SK-N-SH treated with all-trans-retinoic acid at 6 μM for 48 hours (cell line): ENCODE measurements around the gene MICU2.

ENCODE experiments used
- ATAC-seq: fragments of 200-7000 bp; cut with Tn5 transposase; 3 replicates; pipeline ENCODE4 v1.9.1; 2020; ENCODE audit warnings: mild to moderate bottlenecking, moderate library complexity
- ARNTL ChIP-seq: fragments of 450-650 bp; formaldehyde crosslinking; IDR thresholded peaks from 2 replicates; pipeline ENCODE4 v1.5.0; 2020; ENCODE audit warnings: low read depth, mild to moderate bottlenecking, moderate library complexity, borderline replicate concordance
- BACH2 ChIP-seq: fragments of 250-450 bp; sonication (Bioruptor Pico); IDR thresholded peaks from 2 replicates; pipeline ENCODE4 v1.9.0; 2021; ENCODE audit warnings: mild to moderate bottlenecking, borderline replicate concordance
- CSDC2 ChIP-seq: fragments of 250-450 bp; sonication (Bioruptor Pico); IDR thresholded peaks from 2 replicates; pipeline ENCODE4 v1.5.0; 2020; ENCODE audit warnings: mild to moderate bottlenecking, moderate library complexity
- ESRRG ChIP-seq: fragments of 250-450 bp; sonication (Bioruptor Pico); IDR thresholded peaks from 2 replicates; pipeline ENCODE4 v1.6.1; 2021; ENCODE audit warnings: mild to moderate bottlenecking
- GLIS3 ChIP-seq: fragments of 250-450 bp; sonication (Bioruptor Pico); IDR thresholded peaks from 2 replicates; pipeline ENCODE4 v1.5.0; 2020; ENCODE audit warnings: mild to moderate bottlenecking, moderate library complexity
- PPARA ChIP-seq: fragments of 250-450 bp; sonication (Bioruptor Pico); IDR thresholded peaks from 2 replicates; pipeline ENCODE4 v1.5.0; 2020; ENCODE audit warnings: mild to moderate bottlenecking, borderline replicate concordance
- RARB ChIP-seq: fragments of 250-450 bp; sonication (Bioruptor Pico); IDR thresholded peaks from 2 replicates; pipeline ENCODE4 v1.8.0; 2021; ENCODE audit warnings: mild to moderate bottlenecking, moderate library complexity
- SNAI2 ChIP-seq: fragments of 250-450 bp; sonication (Bioruptor Pico); IDR thresholded peaks from 2 replicates; pipeline ENCODE4 v1.5.0; 2020; ENCODE audit warnings: mild to moderate bottlenecking, moderate library complexity
- TCF4 ChIP-seq: fragments of 250-450 bp; sonication (Bioruptor Pico); IDR thresholded peaks from 2 replicates; pipeline ENCODE4 v1.8.0; 2021; ENCODE audit warnings: mild to moderate bottlenecking, moderate library complexity, borderline replicate concordance
- TOX ChIP-seq: fragments of 250-450 bp; sonication (Bioruptor Pico); IDR thresholded peaks from 2 replicates; pipeline ENCODE4 v1.8.0; 2021; ENCODE audit warnings: mild to moderate bottlenecking, moderate library complexity, borderline replicate concordance
- ZC3H10 ChIP-seq: fragments of 250-450 bp; sonication (Bioruptor Pico); IDR thresholded peaks from 2 replicates; pipeline ENCODE4 v1.5.1; 2021; ENCODE audit warnings: mild to moderate bottlenecking, moderate library complexity
- ZFP3 ChIP-seq: fragments of 250-450 bp; sonication (Bioruptor Pico); IDR thresholded peaks from 2 replicates; pipeline ENCODE4 v1.5.0; 2020; ENCODE audit warnings: mild to moderate bottlenecking, moderate library complexity
- ZFP30 ChIP-seq: fragments of 450-650 bp; formaldehyde crosslinking; IDR thresholded peaks from 2 replicates; pipeline ENCODE4 v1.5.0; 2022; ENCODE audit warnings: mild to moderate bottlenecking, moderate library complexity
- ZNF565 ChIP-seq: fragments of 450-650 bp; formaldehyde crosslinking; conservative IDR thresholded peaks from 2 replicates; pipeline ENCODE4 v1.5.0; 2020; ENCODE audit warnings: low read depth, mild to moderate bottlenecking, moderate library complexity
- ZNF70 ChIP-seq: fragments of 450-650 bp; formaldehyde crosslinking; IDR thresholded peaks from 2 replicates; pipeline ENCODE4 v1.5.0; 2020; ENCODE audit warnings: mild to moderate bottlenecking, moderate library complexity
- ZNF8 ChIP-seq: fragments of 450-650 bp; formaldehyde crosslinking; IDR thresholded peaks from 2 replicates; pipeline ENCODE4 v1.5.0; 2020; ENCODE audit warnings: mild to moderate bottlenecking, moderate library complexity
- TF ChIP-seq, protein P1 (sequence below): fragments of 250-450 bp; sonication (Bioruptor Pico); IDR thresholded peaks from 2 replicates; pipeline ENCODE4 v1.8.0; 2020; ENCODE audit warnings: mild to moderate bottlenecking, moderate library complexity, borderline replicate concordance
- TF ChIP-seq, protein P2 (sequence below): fragments of 250-450 bp; sonication (Bioruptor Pico); IDR thresholded peaks from 2 replicates; pipeline ENCODE4 v1.5.0; 2020; ENCODE audit warnings: mild to moderate bottlenecking, moderate library complexity
- TF ChIP-seq, protein P3 (sequence below): fragments of 250-450 bp; sonication (Bioruptor Pico); IDR thresholded peaks from 2 replicates; pipeline ENCODE4 v1.5.1; 2020; ENCODE audit warnings: low read depth, mild to moderate bottlenecking, moderate library complexity
- TF ChIP-seq, protein P4 (sequence below): fragments of 250-450 bp; sonication (Bioruptor Pico); IDR thresholded peaks from 2 replicates; pipeline ENCODE4 v1.5.1; 2021; ENCODE audit warnings: mild to moderate bottlenecking, moderate library complexity

Gene MICU2

DNA sequence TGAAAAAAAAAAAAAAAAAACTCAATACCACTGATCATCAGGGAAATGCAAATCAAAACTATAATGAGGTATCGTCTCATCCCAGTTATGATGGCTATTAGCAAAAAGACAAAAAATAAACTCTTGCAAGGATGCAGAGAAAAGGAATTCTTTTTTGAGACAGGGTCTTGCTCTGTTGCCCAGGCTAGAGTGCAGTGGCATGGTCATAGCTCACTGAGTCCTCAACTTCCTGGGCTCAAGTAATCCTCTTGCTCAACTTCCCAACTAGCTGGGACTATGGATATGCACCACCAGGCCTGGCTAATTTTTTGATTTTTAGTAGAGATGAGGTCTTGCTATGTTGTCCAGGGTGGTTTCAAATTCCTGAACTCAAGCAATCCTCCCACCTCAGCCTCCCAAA lies 59.5 kb downstream of the MICU2 start:
- ATAC-seq, result no peak
- no peak for TF ChIP-seq GLIS3
- no peak for TF ChIP-seq RARB
- TF ChIP-seq ZFP30 (CRISPR knock-in tag), result no peak
- TF ChIP-seq, protein P1, sequence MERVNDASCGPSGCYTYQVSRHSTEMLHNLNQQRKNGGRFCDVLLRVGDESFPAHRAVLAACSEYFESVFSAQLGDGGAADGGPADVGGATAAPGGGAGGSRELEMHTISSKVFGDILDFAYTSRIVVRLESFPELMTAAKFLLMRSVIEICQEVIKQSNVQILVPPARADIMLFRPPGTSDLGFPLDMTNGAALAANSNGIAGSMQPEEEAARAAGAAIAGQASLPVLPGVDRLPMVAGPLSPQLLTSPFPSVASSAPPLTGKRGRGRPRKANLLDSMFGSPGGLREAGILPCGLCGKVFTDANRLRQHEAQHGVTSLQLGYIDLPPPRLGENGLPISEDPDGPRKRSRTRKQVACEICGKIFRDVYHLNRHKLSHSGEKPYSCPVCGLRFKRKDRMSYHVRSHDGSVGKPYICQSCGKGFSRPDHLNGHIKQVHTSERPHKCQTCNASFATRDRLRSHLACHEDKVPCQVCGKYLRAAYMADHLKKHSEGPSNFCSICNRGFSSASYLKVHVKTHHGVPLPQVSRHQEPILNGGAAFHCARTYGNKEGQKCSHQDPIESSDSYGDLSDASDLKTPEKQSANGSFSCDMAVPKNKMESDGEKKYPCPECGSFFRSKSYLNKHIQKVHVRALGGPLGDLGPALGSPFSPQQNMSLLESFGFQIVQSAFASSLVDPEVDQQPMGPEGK, result no peak
- TF ChIP-seq PPARA, result no peak
- TF ChIP-seq SNAI2 (CRISPR knock-in tag), result no peak
- TF ChIP-seq, protein P2, sequence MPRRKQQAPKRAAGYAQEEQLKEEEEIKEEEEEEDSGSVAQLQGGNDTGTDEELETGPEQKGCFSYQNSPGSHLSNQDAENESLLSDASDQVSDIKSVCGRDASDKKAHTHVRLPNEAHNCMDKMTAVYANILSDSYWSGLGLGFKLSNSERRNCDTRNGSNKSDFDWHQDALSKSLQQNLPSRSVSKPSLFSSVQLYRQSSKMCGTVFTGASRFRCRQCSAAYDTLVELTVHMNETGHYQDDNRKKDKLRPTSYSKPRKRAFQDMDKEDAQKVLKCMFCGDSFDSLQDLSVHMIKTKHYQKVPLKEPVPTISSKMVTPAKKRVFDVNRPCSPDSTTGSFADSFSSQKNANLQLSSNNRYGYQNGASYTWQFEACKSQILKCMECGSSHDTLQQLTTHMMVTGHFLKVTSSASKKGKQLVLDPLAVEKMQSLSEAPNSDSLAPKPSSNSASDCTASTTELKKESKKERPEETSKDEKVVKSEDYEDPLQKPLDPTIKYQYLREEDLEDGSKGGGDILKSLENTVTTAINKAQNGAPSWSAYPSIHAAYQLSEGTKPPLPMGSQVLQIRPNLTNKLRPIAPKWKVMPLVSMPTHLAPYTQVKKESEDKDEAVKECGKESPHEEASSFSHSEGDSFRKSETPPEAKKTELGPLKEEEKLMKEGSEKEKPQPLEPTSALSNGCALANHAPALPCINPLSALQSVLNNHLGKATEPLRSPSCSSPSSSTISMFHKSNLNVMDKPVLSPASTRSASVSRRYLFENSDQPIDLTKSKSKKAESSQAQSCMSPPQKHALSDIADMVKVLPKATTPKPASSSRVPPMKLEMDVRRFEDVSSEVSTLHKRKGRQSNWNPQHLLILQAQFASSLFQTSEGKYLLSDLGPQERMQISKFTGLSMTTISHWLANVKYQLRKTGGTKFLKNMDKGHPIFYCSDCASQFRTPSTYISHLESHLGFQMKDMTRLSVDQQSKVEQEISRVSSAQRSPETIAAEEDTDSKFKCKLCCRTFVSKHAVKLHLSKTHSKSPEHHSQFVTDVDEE, result no peak
- TF ChIP-seq ZC3H10, result no peak
- no peak for TF ChIP-seq ARNTL
- no peak for TF ChIP-seq ESRRG (CRISPR knock-in tag)
- no peak for TF ChIP-seq TOX (CRISPR knock-in tag)
- TF ChIP-seq TCF4 (CRISPR knock-in tag), result no peak
- TF ChIP-seq ZNF8 (CRISPR knock-in tag), result no peak

DNA sequence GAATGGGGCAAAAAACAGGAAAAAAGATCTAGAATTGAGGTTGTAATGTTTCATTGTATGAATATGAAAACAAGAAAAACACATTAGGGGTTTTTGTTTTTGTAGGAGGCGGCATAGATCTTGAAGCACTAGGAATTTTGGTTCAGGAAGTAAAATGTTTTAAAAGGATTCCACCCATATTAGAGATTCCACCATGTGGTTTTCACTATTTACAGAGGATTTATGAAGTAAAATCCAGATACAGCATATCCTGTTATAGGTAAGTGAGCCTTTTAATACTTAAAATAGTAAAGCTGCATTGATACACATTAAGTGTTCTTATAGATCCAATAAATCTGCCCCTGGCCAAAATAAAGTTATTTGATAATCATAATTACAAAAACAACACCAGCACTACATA lies 61.4 kb downstream of the MICU2 start:
- ATAC-seq, result no peak
- TF ChIP-seq BACH2 (CRISPR knock-in tag) (no peak), RARB (no peak), ESRRG (CRISPR knock-in tag) (no peak), PPARA (no peak), ZC3H10 (no peak), ZNF70 (CRISPR knock-in tag) (no peak), ZFP3 (no peak), CSDC2 (no peak), ARNTL (no peak), GLIS3 (no peak), ZNF8 (CRISPR knock-in tag) (no peak), TOX (CRISPR knock-in tag) (no peak), TCF4 (CRISPR knock-in tag) (no peak), ZNF565 (CRISPR knock-in tag) (no peak), SNAI2 (CRISPR knock-in tag) (no peak), ZFP30 (CRISPR knock-in tag) (no peak)
- TF ChIP-seq, protein P1, result no peak
- TF ChIP-seq, protein P2, result no peak
- TF ChIP-seq, protein P3, sequence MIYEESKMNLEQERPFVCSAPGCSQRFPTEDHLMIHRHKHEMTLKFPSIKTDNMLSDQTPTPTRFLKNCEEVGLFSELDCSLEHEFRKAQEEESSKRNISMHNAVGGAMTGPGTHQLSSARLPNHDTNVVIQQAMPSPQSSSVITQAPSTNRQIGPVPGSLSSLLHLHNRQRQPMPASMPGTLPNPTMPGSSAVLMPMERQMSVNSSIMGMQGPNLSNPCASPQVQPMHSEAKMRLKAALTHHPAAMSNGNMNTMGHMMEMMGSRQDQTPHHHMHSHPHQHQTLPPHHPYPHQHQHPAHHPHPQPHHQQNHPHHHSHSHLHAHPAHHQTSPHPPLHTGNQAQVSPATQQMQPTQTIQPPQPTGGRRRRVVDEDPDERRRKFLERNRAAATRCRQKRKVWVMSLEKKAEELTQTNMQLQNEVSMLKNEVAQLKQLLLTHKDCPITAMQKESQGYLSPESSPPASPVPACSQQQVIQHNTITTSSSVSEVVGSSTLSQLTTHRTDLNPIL (CRISPR knock-in tag), result no peak
- TF ChIP-seq, protein P4, sequence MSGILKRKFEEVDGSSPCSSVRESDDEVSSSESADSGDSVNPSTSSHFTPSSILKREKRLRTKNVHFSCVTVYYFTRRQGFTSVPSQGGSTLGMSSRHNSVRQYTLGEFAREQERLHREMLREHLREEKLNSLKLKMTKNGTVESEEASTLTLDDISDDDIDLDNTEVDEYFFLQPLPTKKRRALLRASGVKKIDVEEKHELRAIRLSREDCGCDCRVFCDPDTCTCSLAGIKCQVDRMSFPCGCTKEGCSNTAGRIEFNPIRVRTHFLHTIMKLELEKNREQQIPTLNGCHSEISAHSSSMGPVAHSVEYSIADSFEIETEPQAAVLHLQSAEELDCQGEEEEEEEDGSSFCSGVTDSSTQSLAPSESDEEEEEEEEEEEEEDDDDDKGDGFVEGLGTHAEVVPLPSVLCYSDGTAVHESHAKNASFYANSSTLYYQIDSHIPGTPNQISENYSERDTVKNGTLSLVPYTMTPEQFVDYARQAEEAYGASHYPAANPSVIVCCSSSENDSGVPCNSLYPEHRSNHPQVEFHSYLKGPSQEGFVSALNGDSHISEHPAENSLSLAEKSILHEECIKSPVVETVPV, result no peak
